KBM-7 (cell line): ENCODE results near the gene CCDC40.
"Not testable (repeated sequence)": the region's sequence is repeated elsewhere in the genome, so short reads cannot be mapped to it uniquely, and the experiment has no call there.

ENCODE experiments used
- DNase-seq: peaks from one replicate; pipeline ENCODE4 v3.0.0-alpha.2; 2015
- in situ Hi-C: fragments of 300-500 bp; cut with MboI; formaldehyde crosslinking; loops from 2 replicates; pipeline ENCODE4 v1.14.3; 2020; ENCODE audit warnings: low sequenced_read_pairs, low pct_unique_long_range_greater_than_20kb, mixed read lengths

Gene CCDC40

DNA sequence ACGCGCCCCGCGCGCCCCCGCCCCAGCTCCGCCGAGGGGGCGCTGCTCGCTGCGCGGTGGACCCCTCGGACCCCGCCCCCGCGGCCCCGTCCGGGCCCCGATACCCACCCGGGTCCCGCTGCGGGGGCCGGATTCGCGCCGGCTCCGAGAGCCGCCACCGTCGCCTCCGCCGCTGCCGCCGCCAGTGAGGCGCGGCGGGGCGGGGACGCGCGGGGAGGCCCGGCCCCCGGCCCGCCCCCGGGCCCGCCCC, 830 bp upstream of the CCDC40 start, which contains the start of gene TBC1D16:
TBC1D16 (minus strand) TSS at position 186 of the 250 bp plus-strand sequence. CDS start 22,325 bp downstream, outside the sequence.
- no peak for DNase-seq
- in situ Hi-C loops: no loop called here

DNA sequence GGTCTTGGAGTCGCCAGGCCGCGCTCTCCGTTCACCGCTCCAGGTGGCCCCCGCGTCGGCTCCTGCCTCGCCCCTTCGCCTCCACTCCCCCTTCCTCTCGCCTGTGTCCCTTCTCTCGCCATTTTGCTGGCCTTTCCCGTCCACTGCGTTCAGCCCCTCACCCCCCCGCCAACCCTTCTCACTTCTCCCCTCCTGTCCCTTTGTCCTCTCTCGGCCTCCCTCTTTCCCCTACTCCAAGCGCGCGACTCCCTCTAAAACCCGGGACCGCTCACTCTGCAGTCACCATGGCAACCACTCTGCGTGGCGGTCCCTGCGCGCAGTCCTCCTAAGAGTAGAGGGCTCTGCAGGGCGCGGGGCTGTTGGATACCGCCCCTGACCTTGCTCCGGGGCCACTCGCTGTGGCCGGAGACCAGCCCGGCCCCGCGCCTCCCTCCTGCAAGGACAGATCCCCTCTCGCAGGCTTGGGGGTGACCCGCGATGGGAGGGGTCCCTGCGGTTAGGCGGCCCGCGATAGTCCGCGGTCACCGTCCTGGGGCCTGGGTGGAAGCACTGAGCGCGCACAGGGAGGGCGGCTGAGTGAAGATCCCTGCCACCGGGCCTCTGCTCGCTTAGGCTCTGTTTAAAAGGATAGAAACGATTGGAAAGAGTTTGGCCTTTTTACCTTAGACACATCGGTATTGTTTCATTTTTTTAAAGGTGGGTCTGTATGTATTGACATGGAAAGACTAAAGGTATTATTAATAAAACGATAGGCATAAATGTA, 454 bp downstream of the CCDC40 start:
- in situ Hi-C loops: no loop called here
- no peak for DNase-seq

DNA sequence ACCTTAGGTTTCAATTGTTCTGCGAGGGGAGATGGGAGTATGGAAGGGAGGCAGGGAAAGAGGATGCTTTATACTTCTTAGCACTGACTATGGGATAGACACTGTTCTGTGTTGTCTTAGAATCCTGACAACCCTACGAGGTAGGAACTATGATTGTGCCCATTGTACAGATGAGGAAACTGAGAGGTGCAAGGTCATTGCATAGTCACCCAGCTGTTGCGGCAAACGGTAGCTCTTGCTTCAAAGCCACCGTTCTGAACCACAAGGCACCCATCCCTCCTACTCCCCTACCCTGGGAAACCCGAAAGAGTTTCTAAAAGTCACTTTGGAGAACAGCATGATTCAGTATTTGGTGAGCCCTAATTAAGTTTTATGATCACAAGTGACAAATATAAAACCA, 7.5 kb downstream of the CCDC40 start:
- in situ Hi-C loops: no loop called here

DNA sequence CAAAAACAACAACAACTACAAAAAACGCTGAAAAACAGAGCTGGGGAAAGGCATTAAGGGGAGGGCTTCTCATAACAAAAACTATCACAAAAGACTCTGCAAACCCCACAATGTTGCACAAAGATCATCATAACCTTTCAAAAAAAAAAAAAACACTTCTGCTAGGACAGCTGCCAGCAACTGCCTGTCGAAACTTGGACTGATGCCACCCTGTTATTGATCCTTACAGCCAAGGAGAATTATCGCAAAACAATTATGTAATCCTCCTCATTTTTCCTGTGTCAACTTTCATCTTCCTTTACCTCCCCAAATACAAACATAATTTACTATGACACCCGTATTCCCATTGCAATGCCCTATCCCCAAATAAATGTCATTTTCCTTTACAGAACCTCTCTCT, 9.3 kb downstream of the CCDC40 start:
- DNase-seq: no peak

More for the DNA sequence above, 7.5 kb downstream of the CCDC40 start:
- DNase-seq: no peak

DNA sequence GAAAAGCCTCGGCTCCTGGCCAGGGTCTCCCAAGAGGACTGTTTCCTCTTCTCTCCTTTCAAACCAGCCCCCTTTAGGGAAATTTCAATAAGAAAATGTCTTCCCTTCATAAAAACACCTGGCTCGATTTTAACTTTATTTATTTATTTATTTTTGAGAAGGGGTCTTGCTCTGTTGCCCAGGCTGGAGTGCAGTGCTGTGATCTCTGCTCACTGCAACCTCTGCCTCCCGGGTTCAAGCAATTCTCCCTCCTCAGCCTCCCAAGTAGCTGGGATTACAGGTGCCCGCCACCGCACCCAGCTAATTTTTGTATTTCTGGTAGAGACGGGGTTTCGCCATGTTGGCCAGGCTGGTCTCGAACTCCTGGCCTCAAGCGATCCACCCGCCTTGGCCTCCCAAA, 10.3 kb downstream of the CCDC40 start:
- not testable (repeated sequence) for DNase-seq

More for the DNA sequence above, 9.3 kb downstream of the CCDC40 start:
- in situ Hi-C loops: no loop called here

DNA sequence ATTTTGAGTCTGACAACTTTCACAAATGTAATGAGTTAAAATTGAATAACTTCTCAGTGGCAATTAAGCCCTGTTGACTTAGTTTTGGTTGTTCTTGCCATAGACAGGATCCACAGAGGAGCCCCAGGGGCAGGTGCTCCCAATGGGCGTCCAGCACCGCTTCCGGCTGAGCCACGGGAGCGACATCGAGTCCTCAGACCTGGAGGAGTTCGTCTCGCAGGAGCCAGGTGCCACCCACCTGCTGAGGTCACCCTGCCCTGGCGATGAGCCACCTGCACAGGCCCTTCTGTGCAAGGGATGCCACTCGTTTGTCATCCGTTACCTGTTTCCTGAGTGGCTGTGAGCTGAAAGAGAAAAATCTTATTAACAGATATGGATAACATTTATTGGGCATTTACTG, 10.7 kb downstream of the CCDC40 start:
- no peak for DNase-seq
- in situ Hi-C loops: no loop called here

More for the DNA sequence above, 10.3 kb downstream of the CCDC40 start:
- in situ Hi-C loops: not testable (repeated sequence)

DNA sequence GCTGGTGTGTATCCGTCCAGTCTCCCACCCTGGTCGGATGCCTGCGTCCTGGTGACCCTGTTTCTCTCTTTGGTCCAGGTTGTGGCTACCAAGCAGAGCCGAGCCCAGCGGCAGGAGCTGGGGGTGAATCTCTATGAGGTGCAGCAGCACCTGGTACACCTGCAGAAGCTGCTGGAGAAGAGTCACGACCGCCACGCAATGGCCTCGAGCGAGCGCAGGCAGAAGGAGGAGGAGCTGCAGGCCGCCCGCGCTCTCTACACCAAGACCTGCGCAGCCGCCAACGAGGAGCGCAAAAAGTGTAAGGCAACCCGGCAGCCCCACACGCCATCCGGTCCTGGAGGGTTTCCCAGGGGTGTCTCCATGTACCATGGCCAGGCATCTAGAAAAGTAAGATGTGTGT, 13.5 kb downstream of the CCDC40 start:
- DNase-seq: no peak
- in situ Hi-C loops: no loop called here

DNA sequence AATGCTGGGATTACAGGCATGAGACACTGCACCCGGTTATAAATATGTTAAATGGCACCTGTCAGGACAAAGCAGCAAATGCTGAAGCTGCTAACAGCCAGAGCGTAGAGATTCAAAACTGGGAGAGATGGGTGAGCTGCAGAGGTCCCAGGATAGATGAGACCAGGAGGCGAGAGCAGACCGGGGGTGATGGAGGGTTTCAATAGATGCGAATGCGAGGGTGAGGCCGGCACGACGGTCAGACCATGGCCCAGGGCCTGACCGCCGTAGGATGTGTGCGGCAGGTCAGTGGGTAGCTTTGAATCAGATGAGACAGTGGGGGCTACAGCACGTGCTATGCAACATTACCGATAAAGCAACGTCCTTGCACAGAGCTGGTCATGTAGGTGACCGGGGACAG, 14.3 kb downstream of the CCDC40 start:
- in situ Hi-C loops: no loop called here
- DNase-seq: no peak

DNA sequence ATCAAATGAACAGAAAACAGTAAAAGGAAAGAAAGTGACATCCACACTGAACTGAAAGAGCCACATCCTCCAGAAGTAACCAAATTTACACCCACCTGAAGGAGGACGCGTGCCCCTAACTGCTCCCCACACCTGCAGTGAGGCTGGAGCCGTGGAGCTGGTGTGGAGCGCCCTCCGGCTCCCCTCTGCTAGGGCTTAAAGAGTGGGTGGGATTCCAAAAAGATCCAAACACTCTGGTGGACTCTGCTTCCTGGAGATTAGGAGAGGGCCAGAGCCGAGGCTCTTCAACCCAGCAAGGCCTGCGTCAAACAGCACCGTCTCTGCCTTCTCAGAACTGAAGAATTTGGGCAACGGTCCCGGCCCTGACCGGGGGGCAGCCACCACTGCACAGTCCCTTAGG, 15.2 kb downstream of the CCDC40 start:
- DNase-seq: no peak
- in situ Hi-C loops: no loop called here

DNA sequence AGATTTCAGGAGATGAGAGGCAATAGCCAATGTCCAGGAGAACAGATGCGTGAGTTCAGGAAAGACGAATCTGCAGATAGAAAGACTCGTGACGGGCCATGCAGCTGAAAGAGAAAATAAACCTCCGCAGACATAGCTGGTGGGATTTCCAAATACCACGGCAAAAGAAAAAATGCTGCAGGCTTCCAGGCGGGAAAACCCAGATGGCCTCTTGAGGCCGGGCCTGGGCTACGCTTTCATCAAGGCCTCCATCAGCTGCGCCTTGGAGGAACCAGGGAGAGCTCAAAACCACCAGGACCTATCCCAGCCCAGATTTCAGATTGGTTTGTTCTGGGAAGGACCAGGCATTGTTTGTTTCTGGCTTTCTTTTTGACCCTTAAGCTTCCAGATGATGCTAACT, 16.7 kb downstream of the CCDC40 start:
- in situ Hi-C loops: no loop called here

DNA sequence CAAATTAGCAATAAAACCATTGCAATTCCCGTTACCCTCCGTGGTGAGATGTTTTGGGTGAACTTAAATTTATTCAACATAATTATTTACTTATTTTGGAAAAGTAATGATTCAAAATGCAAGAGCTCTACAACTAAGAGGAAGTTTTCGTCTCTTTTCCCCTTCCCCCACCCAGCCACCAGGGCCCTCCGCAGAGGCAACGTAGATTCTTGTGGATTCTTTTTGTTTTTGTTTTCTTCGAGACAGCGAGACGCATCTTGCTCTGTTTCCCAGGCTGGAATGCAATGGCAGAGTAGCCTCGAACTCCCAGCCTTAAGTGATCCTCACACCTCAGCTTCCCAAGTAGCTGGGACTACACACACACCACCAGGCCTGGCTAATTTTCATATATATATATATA, 19.2 kb downstream of the CCDC40 start:
- DNase-seq: no peak
- in situ Hi-C loops: no loop called here

More for the DNA sequence above, 16.7 kb downstream of the CCDC40 start:
- no peak for DNase-seq

DNA sequence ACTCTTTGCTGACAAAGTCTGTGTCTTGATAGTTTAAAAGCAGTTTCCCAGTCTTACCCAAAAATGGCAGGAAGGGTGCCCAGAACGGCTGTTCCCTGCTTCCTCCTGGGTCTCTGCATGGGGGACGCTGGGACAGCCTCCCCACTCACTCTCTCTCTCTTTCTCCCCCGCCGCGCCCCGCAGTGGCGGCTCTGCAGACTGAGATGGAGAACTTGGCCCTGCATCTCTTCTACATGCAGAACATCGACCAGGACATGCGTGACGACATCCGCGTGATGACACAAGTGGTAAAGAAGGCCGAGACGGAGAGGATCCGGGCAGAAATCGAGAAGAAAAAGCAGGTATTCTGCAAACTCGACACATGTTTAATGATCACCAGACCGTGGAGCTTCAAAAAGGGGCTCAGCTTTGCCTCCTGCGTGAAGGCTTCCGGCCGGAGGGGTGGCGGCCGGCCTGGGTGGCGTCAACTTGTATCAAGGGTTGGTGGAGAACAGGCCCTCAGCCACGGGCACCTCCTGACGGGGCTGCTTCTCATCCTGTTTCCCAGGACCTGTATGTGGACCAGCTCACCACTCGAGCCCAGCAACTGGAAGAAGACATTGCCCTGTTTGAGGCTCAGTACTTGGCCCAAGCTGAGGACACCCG, 22.0 kb downstream of the CCDC40 start:
- DNase-seq: no peak
- in situ Hi-C loops: no loop called here

DNA sequence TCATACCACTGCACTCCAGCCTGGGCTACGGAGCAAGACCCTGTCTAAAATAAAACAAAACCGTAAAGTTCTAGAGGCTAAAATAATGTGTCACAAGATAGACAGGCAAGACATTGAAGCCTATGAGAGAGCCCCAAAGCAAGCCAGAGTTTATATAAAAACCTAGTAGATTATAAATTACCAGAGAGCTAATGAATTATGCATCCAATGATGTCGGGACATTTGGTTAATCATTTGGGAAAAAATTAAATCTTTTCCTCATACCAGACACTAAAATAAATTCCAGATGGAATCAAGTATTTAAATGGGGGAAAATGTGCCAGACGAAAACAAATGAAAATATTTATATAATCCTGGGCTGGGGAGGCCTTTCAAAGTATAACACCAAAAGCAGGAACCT, 24.2 kb downstream of the CCDC40 start:
- DNase-seq: no peak
- in situ Hi-C loops: no loop called here

DNA sequence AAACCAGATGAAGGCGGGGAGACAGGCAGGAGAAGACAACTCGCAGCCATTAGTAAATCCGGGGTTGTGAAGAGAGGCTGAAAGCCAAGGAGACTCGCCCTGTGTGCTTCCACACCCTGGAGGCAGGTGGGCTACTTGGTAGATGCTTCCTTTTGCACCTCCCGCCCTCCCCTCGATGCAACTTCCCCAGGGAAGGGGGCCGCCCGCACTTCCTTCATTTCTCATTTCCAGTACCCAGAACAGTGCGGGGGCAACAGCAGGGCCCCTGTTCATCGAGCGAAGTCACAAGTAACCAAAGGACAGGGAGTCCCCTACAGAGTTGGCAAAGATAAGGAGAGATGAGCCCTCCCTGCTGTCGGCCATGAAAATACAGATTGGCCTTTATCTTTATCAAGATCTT, 25.0 kb downstream of the CCDC40 start:
- in situ Hi-C loops: no loop called here
- DNase-seq: no peak

DNA sequence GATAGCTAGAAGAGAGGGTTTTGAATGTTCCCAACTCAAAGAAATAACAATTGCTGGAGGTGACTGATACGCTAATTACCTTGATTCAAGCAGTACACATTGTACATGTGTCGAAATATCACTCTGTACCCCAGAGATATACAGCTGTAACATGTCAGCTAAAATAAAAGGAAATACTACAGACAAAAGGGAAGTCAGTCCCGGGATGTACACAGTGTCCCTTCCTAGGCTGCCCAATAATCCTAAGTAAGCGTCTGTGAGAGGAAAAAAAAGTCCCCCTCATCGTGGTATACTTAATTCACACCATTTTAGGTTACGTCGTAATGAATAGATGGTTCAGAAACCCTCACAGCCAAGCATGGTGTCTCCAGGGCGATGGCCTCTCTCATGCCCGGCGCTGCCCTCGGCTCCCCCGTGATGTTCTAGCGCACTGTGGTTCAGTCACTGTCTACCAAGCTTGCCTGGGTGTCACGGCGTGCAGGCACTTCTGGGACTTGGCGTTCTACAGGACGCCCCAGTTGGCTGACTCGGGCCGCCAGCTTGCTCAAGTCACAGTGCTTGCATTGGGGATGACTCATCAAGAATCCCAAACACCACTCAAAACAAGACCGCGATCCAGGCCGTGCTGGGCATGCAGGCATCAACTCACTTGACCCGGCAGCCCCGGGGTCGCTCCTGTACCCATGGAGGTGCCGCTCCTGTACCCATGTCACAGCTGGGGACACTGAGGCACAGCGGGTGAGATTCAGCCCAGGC, 27.6 kb downstream of the CCDC40 start:
- in situ Hi-C loops: no loop called here
- DNase-seq: peak; percentile 32

DNA sequence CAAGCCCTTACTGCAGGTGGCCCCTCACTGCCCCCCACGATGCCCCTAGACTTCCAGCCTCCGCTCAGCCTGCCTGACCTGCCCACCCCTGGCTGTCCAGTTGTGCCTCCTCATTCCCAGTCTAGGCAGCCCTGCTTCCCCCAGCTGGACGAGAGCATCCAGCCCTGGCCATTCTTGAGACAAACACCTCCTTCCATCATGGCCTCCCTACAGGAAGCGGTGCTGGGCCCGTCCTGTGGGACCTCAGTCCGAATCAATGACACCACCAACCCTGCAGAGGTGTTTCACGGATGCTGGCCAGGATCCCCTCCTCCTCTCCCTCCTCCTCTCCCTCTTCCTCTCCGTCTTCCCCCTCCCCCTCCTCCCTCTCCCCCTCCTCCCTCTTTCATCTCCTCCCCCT, 28.3 kb downstream of the CCDC40 start:
- in situ Hi-C loops: no loop called here
- no peak for DNase-seq

DNA sequence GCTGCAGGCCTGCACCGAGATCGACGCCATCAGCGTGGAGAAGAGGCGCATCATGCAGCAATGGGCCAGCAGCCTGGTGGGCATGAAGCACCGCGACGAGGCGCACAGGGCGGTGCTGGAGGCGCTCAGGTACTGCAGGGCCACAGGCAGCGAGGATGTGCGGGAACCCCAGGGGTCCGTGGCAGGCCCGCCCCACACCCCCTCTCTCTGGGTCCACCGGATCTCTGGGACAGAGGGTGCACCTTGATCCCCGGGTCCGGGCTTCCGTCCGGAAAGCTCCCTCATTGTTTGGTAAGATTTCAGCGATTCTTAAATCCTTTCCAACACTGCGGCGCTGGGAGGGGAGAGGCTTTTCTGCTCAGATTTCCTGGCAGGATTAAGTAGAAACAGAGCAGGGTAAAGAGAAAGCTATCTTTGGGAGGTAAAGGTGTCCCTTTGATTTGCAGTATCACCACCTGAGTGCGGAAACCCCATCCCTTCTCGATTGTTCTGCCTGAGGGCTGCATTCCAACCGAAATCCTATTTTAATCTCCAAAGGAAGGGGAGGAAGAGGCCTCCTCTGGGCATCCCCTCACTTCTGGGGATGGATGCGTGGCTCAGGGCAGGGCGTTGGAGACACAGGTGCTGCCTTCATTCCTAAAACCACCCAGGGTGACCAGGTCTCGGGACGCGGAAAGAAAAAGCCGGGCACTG, 29.2 kb downstream of the CCDC40 start:
- no peak for DNase-seq
- in situ Hi-C loops: no loop called here

DNA sequence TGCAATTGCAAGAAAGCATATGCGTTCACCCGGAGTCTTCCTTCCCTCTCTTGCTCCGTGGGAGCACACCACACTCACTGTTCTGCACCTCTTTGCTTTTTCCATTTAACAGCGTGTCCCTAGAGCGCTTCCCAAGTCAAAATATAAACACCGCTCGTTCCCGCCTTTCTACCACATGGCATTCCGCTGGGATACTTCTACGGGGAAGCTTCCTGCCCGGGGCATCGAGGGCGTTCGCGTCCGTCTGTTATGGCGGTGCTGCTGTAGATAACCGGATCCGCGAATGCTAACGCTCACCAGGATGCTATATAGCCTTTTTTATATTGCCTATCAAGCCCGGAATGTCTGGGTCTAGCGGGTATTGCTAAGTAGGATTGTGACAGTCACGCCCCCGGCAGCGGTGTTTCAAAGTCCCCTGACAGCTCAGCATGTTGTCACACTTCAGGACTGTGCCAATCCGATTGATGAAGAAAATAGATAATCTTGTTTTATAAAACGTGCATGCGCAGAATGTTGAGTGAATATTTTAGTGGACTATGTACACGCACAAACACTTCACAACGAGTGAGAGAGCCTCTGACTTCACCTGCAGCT, 31.0 kb downstream of the CCDC40 start:
- DNase-seq: no peak
- in situ Hi-C loops: no loop called here
